Activated CD8-positive, alpha-beta T cell treated with anti-CD3 and anti-CD28 coated beads, Interleukin-2, amount 10 ng/mL, durations not matched to agents 7 days and 5 days (primary cell): ENCODE results near the gene HFM1. TPM values are rescaled to one million over a fixed set of nuclear protein-coding genes. Genes with fewer than 3 reads are reported as not detected.
"Not testable (repeated sequence)": the region's sequence is repeated elsewhere in the genome, so short reads cannot be mapped to it uniquely, and the experiment has no call there.

Experiments
- ATAC-seq: fragments of 150-1000 bp; cut with Tn5 transposase; one replicate; pipeline ENCODE4 v1.10.0; 2021; ENCODE audit warnings: moderate library complexity
- CTCF ChIA-PET: fragments of 350-600 bp; sonication (Branson Sonifier 250); formaldehyde crosslinking; loops from one replicate; lab custom pipeline; 2021; ENCODE audit warnings: antibody characterized with exemption; lab: Charles Lee
- POLR2A ChIA-PET: fragments of 350-600 bp; sonication (Branson Sonifier 250); formaldehyde crosslinking; loops from one replicate; lab custom pipeline; 2021; ENCODE audit warnings: antibody characterized with exemption; lab: Charles Lee
- DNase-seq: peaks from one replicate; pipeline ENCODE4 v3.0.0-alpha.2; 2020
- H3K27ac Mint-ChIP-seq: one replicate; pipeline ENCODE4 v1.8.0; 2021; ENCODE audit warnings: mild to moderate bottlenecking, mixed read lengths
- H3K27me3 Mint-ChIP-seq: one replicate; pipeline ENCODE4 v1.8.0; 2021; ENCODE audit warnings: low read depth, mixed read lengths
- H3K36me3 Mint-ChIP-seq: one replicate; pipeline ENCODE4 v1.8.0; 2021; ENCODE audit warnings: low read depth, mixed read lengths
- H3K4me1 Mint-ChIP-seq: one replicate; pipeline ENCODE4 v1.8.0; 2021; ENCODE audit warnings: low read depth, mixed read lengths
- H3K4me3 Mint-ChIP-seq: one replicate; pipeline ENCODE4 v1.8.0; 2021; ENCODE audit warnings: mild to moderate bottlenecking, mixed read lengths
- H3K9me3 Mint-ChIP-seq: one replicate; pipeline ENCODE4 v1.8.0; 2022; ENCODE audit warnings: mixed read lengths; ENCODE audit not compliant: insufficient read depth
- total RNA-seq, 2 experiments: library from RNA; stranded (reverse); gene quantifications; one replicate each; pipeline ENCODE4 v1.2.3, GENCODE V29; 2021

The HFM1 gene
- total RNA-seq, 2 experiments from 2014 or later, result not detected

DNA sequence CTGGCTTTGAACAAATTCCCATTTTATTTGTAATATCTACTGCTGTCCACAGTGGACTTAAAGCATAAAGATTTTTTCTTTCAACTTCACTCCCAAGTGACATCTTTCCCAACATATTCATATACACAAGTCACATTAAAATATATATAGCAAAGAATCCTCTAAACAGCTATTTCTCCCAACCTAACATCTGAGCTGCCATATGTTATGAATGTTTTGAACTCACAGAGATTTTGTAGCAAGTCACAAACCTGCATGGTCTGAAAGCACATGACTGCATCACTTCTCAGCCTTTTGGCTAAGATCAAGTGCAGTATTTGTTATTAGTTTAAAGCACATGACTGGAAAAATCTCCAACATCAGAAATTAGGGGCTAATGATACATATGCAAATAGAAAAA lies 7.7 kb upstream of the HFM1 start:
- Mint-ChIP-seq H3K4me1 (no peaks in the 10 kb centered on the region), H3K27ac (no peak overlapping the region), H3K9me3 (no peaks in the 10 kb centered on the region), H3K36me3 (no peaks in the 10 kb centered on the region), H3K4me3 (no peak overlapping the region), H3K27me3 (peaks cover 25% of the 10 kb centered on the region)
- DNase-seq (no peak), ATAC-seq (no peak)
- CTCF ChIA-PET, result no interaction called here
- POLR2A ChIA-PET, result no interaction called here

DNA sequence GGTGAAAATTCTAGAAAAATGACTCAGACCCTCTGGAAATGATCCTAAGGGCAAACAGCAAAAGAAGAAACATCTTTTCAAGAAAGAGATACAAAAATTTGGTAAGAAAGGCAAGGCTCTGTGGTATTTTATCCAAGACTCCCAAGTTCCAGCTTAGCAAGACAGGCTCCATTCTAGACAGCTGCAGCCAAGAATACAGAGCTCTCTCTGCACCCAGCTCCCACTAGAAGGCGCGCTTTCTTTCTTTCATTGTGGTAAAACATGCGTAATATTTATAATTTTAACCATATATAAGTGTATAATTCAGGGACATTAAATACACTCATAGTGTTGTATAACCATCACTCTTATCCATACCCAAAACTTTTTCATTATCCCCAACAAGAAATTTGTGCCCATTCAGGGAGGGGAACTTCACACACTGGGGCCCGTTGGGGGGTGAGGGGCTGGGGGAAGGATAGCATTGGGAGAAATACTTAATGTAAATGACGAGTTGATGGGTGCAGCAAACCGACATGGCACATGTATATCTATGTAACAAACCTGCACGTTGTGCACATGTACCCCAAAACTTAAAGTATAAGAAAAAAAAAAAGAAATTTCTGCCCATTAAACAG lies 2.2 kb upstream of the HFM1 start:
- ChIA-PET POLR2A (no interaction called here), CTCF (interaction anchor here (0.9 kb wide), 1 partner anchor 99 kb away, joined by 3 read pairs; no protein-coding TSS in a partner anchor)
- no peak overlapping the region for H3K27ac Mint-ChIP-seq
- no peaks in the 10 kb centered on the region for H3K9me3 Mint-ChIP-seq
- ATAC-seq (no peak), DNase-seq (no peak)
- no peaks in the 10 kb centered on the region for H3K36me3 Mint-ChIP-seq
- H3K4me3 Mint-ChIP-seq, result no peak overlapping the region
- H3K27me3 Mint-ChIP-seq, result peaks cover 46% of the 10 kb centered on the region
- H3K4me1 Mint-ChIP-seq, result peaks cover 3% of the 10 kb centered on the region

DNA sequence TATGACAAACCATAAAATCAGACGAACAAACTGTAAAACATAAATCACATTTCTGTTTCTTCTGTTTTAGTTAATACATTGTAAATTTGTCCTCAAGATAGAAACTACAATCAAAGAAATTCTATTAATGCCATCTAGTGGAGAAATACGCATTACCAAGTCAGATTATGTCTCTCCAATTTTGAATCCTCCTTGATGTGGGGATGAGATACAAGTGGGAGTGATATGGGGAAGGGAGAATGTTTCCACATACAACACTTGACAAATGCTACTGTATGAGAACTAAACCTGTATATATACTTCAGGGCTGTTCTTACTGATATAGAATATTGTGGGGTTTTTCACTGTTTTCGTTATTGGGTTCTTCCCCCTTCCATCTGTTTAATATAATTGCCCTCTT lies 2.6 kb downstream of the HFM1 start:
- H3K27ac Mint-ChIP-seq, result no peak overlapping the region
- DNase-seq (no peak), ATAC-seq (no peak)
- H3K4me3 Mint-ChIP-seq, result no peak overlapping the region
- H3K4me1 Mint-ChIP-seq, result peaks cover 3% of the 10 kb centered on the region
- ChIA-PET CTCF (no interaction called here), POLR2A (no interaction called here)
- no peaks in the 10 kb centered on the region for H3K36me3 Mint-ChIP-seq
- H3K27me3 Mint-ChIP-seq, result peaks cover 51% of the 10 kb centered on the region
- no peaks in the 10 kb centered on the region for H3K9me3 Mint-ChIP-seq

DNA sequence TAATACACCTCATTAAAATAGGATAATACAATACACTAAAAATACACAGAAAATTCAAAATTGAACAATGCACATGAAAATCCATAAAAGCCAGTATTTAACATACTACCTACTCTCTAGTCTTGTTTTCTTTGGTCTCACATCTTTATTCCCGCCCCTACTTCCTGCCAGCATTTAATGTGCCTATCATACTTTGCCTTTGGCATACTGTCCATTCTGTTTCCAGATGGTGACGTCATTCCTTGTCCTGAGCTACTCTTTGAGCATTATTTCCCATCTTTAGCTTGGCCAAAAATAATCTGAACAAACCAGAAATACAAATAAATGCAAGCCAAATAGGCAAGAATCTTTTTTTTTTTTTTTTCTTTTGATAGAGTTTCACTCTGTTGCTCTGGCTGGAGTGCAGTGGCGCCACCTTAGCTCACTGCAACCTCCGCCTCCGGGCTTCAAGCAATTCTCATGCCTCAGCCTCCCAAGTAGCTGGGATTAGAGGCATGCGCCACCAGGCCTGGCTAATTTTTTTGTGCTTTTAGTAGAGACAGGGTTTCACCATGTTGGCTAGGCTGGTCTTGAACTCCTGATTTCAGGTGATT lies 4.4 kb downstream of the HFM1 start:
- CTCF ChIA-PET, result no interaction called here
- no peak for DNase-seq
- Mint-ChIP-seq H3K9me3 (no peaks in the 10 kb centered on the region), H3K4me1 (peaks cover 3% of the 10 kb centered on the region), H3K36me3 (no peaks in the 10 kb centered on the region), H3K27me3 (peaks cover 36% of the 10 kb centered on the region), H3K27ac (no peak overlapping the region), H3K4me3 (no peak overlapping the region)
- no peak for ATAC-seq
- POLR2A ChIA-PET, result no interaction called here

DNA sequence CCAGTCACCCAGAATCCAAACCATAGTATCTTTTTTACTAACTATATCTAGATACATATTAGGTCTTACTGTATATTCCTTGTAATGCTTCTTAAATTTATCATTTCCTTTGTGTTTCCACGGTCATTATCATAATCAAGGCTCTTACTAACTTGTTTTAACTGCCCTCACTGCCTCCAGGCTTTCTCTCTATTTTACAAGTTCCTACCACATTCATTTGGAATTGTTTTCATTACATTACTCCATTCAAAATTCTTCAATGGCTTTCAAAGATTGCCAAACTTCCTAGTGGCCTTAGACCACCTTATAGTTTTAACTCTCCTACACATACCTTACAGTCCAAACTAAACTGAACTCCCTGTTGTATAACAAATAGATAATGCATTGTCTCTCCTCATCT lies 6.3 kb downstream of the HFM1 start:
- ChIA-PET POLR2A (interaction anchor here (0.6 kb wide), 1 partner anchor 13 kb away, joined by 3 read pairs; no protein-coding TSS in a partner anchor), CTCF (no interaction called here)
- H3K27ac Mint-ChIP-seq, result no peak overlapping the region
- H3K27me3 Mint-ChIP-seq, result peaks cover 28% of the 10 kb centered on the region
- no peaks in the 10 kb centered on the region for H3K4me1 Mint-ChIP-seq
- no peaks in the 10 kb centered on the region for H3K9me3 Mint-ChIP-seq
- no peak overlapping the region for H3K4me3 Mint-ChIP-seq
- DNase-seq, result no peak
- no peak for ATAC-seq
- no peaks in the 10 kb centered on the region for H3K36me3 Mint-ChIP-seq

DNA sequence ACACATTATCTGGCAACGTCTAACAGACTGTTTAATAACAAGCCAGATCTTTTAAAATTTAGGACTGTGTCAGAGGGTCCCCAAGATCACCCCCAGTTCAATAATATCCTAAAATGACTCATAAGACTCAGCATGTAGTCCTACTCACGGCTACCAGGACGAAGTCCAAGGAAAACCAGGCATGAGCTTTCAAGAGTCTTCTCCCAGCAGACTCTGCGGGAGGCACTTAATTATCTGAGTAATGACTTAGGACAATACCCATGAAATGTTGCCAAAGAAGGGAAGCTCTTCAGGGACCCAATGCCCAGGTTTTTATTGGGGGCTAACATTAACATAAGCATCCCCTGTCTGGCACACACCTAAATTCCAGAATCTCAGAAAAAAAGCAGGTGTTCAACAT lies 7.0 kb downstream of the HFM1 start:
- H3K36me3 Mint-ChIP-seq, result no peaks in the 10 kb centered on the region
- H3K4me3 Mint-ChIP-seq, result no peak overlapping the region
- peaks cover 28% of the 10 kb centered on the region for H3K27me3 Mint-ChIP-seq
- no peak for ATAC-seq
- H3K4me1 Mint-ChIP-seq, result no peaks in the 10 kb centered on the region
- no peak for DNase-seq
- no peak overlapping the region for H3K27ac Mint-ChIP-seq
- no peaks in the 10 kb centered on the region for H3K9me3 Mint-ChIP-seq
- ChIA-PET CTCF (no interaction called here), POLR2A (no interaction called here)

DNA sequence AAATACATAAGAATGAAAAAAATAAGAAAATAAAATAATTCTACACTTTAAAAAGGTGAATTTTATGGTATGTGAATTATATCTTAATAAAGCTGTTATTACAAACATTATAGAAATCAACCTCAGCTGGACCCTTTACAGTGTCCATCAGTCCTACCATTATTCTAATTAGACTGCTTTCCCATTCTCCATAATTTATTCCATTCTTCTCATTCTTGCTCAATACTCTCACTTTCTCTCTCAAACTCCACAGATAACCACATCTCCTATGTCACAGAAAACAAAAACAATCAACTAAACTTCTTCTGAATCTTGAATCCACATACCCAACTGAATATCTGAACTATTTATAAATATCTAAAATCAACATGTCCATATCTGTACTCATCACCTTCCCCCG lies 11.6 kb downstream of the HFM1 start:
- ATAC-seq, result no peak
- H3K4me3 Mint-ChIP-seq, result no peak overlapping the region

DNA sequence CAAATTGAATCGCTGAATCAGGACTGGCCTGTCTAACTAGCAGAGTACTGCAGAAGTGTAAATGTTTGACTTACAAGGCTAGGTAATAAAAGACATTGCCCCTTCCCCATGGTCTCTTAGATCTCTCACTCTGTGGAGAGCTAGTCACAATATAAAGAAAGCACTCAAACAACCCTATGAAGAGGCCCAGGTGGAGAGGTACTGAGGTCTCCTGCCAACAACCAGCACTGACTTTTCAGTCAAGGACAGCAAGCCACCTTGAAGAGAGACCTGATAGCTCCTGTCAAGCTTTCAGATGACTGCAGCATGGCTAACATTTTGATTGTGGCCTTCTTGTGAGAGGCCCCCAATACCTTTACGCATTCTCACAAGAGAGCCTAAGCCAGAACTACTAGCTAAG lies 18.5 kb downstream of the HFM1 start:
- ATAC-seq (no peak), DNase-seq (no peak)
- Mint-ChIP-seq H3K9me3 (no peaks in the 10 kb centered on the region), H3K36me3 (no peaks in the 10 kb centered on the region), H3K27ac (no peak overlapping the region), H3K4me3 (no peak overlapping the region), H3K4me1 (no peaks in the 10 kb centered on the region), H3K27me3 (peaks cover 11% of the 10 kb centered on the region)
- POLR2A ChIA-PET, result no interaction called here
- CTCF ChIA-PET, result no interaction called here

More for the DNA sequence above, 11.6 kb downstream of the HFM1 start:
- no peak for DNase-seq
- Mint-ChIP-seq H3K4me1 (no peaks in the 10 kb centered on the region), H3K36me3 (no peaks in the 10 kb centered on the region), H3K27ac (no peak overlapping the region), H3K9me3 (no peaks in the 10 kb centered on the region), H3K27me3 (peaks cover 6% of the 10 kb centered on the region)
- CTCF ChIA-PET, result no interaction called here
- POLR2A ChIA-PET, result no interaction called here

DNA sequence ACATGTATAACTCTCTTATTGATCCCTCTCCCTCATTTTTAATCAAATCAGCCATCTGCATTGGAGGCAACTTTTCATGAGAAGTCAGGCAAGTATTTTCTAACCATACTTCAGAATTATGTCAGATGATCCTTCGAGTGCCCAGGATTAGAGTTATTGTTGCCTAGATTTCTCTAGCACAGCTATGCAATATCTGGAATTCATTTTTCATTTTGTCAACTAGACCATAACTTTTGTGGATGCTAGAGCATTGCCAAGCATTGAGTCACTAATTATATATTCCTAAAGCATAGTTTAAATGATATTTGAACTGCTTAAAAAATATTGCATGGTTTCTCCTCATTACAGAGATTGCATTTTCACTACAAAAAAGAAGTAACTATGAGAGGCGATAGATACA lies 21.2 kb downstream of the HFM1 start:
- H3K36me3 Mint-ChIP-seq, result no peaks in the 10 kb centered on the region
- no peak for DNase-seq
- no peaks in the 10 kb centered on the region for H3K4me1 Mint-ChIP-seq
- ChIA-PET POLR2A (no interaction called here), CTCF (no interaction called here)
- no peak for ATAC-seq
- H3K27ac Mint-ChIP-seq, result no peak overlapping the region
- no peak overlapping the region for H3K4me3 Mint-ChIP-seq
- no peaks in the 10 kb centered on the region for H3K9me3 Mint-ChIP-seq
- H3K27me3 Mint-ChIP-seq, result peaks cover 11% of the 10 kb centered on the region

DNA sequence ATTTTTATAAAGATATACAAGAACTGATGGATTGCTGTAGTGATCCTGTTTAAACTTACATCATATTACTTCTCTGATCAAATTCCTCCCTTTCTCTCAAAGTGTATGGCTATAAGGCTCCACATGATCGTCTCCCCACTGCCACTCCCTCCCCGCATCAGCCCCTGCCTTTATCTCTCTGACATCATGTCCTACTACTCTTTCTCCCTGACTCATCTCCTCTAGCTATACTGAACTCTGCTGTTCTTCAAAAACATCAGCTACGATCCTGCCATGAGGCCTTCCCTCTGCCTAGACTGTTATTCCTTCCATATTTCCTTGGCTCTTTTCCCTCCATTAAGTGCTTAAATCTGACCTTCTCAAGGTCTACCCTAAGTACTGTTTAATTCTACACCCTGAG lies 22.8 kb downstream of the HFM1 start:
- Mint-ChIP-seq H3K27ac (no peak overlapping the region), H3K4me1 (no peaks in the 10 kb centered on the region), H3K36me3 (no peaks in the 10 kb centered on the region), H3K9me3 (no peaks in the 10 kb centered on the region), H3K4me3 (no peak overlapping the region), H3K27me3 (peaks cover 11% of the 10 kb centered on the region)
- DNase-seq (no peak), ATAC-seq (no peak)
- POLR2A ChIA-PET, result no interaction called here
- CTCF ChIA-PET, result no interaction called here

DNA sequence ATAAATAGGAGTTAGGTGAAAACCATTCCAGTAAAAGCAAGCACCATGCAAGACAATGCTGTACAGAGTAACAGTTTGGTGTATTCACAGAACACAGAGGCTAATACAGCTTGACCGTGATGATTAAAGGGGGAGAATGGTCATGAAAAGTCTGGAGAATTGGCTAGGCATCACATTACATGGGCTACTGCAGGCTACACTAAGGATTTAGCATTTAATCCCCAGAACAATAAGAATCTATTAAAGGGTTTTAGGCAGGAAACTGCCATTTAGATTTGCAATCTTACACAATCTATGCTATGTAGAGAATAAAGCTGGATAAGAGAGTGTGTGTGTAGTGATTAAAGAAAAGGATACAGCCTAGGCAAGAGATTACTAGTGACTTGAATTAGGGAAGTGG lies 30.6 kb downstream of the HFM1 start:
- no peaks in the 10 kb centered on the region for H3K36me3 Mint-ChIP-seq
- no peak for ATAC-seq
- H3K4me3 Mint-ChIP-seq, result no peak overlapping the region
- no peaks in the 10 kb centered on the region for H3K4me1 Mint-ChIP-seq
- POLR2A ChIA-PET, result no interaction called here
- H3K27me3 Mint-ChIP-seq, result no peaks in the 10 kb centered on the region
- H3K27ac Mint-ChIP-seq, result no peak overlapping the region
- H3K9me3 Mint-ChIP-seq, result no peaks in the 10 kb centered on the region
- CTCF ChIA-PET, result no interaction called here
- no peak for DNase-seq

DNA sequence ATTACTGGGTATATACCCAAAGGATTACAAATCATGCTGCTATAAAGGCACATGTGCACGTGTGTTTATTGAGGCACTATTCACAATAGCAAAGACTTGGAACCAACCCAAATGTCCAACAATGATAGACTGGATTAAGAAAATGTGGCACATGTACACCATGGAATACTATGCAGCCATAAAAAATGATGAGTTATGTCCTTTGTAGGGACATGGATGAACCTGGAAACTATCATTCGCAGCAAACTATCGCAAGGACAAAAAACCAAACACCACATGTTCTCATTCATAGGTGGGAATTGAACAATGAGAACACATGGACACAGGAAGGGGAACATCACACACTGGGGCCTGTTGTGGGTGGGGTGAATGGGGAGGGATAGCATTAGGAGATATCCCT lies 32.4 kb downstream of the HFM1 start:
- H3K27ac Mint-ChIP-seq, H3K4me3 Mint-ChIP-seq, H3K9me3 Mint-ChIP-seq, POLR2A ChIA-PET, H3K4me1 Mint-ChIP-seq, H3K27me3 Mint-ChIP-seq, H3K36me3 Mint-ChIP-seq, DNase-seq, CTCF ChIA-PET, ATAC-seq: not testable (repeated sequence)

DNA sequence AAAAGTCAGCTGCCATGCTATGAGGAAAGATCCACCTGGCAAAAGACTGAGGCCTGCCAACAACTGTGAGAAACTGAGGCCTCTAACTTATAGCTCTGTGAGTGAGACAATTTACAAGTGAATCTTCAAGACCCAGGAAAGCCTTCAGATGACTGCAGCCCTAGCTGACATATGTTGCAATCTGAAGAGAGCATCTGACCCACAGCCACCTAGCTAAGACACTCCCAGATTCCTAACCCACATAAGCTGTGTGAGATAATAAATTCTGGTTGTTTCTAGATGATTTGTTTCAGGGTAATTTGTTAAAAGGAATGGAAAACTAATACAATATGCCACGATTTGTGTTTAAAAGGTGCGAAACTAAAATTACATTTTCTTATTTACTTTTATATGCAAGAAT lies 55.1 kb downstream of the HFM1 start:
- Mint-ChIP-seq H3K27me3 (peaks cover 6% of the 10 kb centered on the region), H3K27ac (no peak overlapping the region), H3K4me1 (no peaks in the 10 kb centered on the region), H3K9me3 (no peaks in the 10 kb centered on the region), H3K36me3 (no peaks in the 10 kb centered on the region), H3K4me3 (no peak overlapping the region)
- CTCF ChIA-PET, result no interaction called here
- ATAC-seq, result no peak
- POLR2A ChIA-PET, result no interaction called here
- DNase-seq, result no peak
